Fibroblast of lung (primary cell): ENCODE results near the gene CRYAB. TPM values are rescaled to one million over a fixed set of nuclear protein-coding genes. Genes with fewer than 3 reads are reported as not detected.
"Not testable (repeated sequence)": the region's sequence is repeated elsewhere in the genome, so short reads cannot be mapped to it uniquely, and the experiment has no call there.

ENCODE experiments used
- DNase-seq, 2 donors: peaks; one replicate each; pipeline versions ENCODE4 v3.0.0 to v3.0.0-alpha.2; 2010; ENCODE audit warnings: low read depth in 2 of 2
- H2AFZ ChIP-seq: 2 replicates; pipeline ENCODE4 v1.5.1; 2012; ENCODE audit warnings: low read length, control low read depth, inconsistent platforms
- H3K27ac ChIP-seq: 2 replicates; pipeline ENCODE4 v1.5.1; 2011; ENCODE audit warnings: low read length, control low read depth; ENCODE audit not compliant: insufficient read depth
- H3K27me3 ChIP-seq: 2 replicates; pipeline ENCODE4 v1.5.1; 2011; ENCODE audit warnings: mild to moderate bottlenecking, low read length; ENCODE audit not compliant: control insufficient read depth, insufficient read depth
- H3K36me3 ChIP-seq: 2 replicates; pipeline ENCODE4 v1.5.1; 2011; ENCODE audit warnings: low read length; ENCODE audit not compliant: control insufficient read depth, insufficient read depth
- H3K4me1 ChIP-seq: 2 replicates; pipeline ENCODE4 v1.5.1; 2011; ENCODE audit warnings: low read length; ENCODE audit not compliant: control insufficient read depth, insufficient read depth; ENCODE audit errors: extremely low read depth
- H3K4me2 ChIP-seq: 2 replicates; pipeline ENCODE4 v1.5.1; 2011; ENCODE audit warnings: low read length, control low read depth; ENCODE audit not compliant: insufficient read depth; ENCODE audit errors: extremely low read depth
- H3K4me3 ChIP-seq, 4 experiments: fragments of 200-600 bp in 1 of 4; sonication (generic) in 1 of 4; replicated peaks in 1 of 4; 2 replicates each; pipeline ENCODE4 v1.5.1; 2011 to 2016; ENCODE audit warnings: low read length in 4 of 4, low read depth in 3 of 4, mild to moderate bottlenecking in 3 of 4, control low read depth in 2 of 4, inconsistent platforms in 1 of 4, mixed read lengths in 1 of 4; ENCODE audit not compliant: insufficient read depth in 1 of 4; ENCODE audit errors: control extremely low read depth in 1 of 4
- H3K79me2 ChIP-seq: 2 replicates; pipeline ENCODE4 v1.5.1; 2012; ENCODE audit warnings: mild to moderate bottlenecking, low read length, inconsistent platforms; ENCODE audit not compliant: control insufficient read depth, insufficient read depth
- H3K9ac ChIP-seq: 2 replicates; pipeline ENCODE4 v1.5.1; 2011; ENCODE audit warnings: mild to moderate bottlenecking, low read length, control low read depth; ENCODE audit not compliant: insufficient read depth
- H3K9me3 ChIP-seq: 2 replicates; pipeline ENCODE4 v1.5.1; 2012; ENCODE audit warnings: low read depth, low read length; ENCODE audit not compliant: control insufficient read depth, insufficient read depth
- H4K20me1 ChIP-seq: 2 replicates; pipeline ENCODE4 v1.5.1; 2011; ENCODE audit warnings: low read length; ENCODE audit not compliant: control insufficient read depth, insufficient read depth; ENCODE audit errors: extremely low read depth
- CTCF ChIP-seq, 2 donors: IDR thresholded peaks in 1 of 2; conservative IDR thresholded peaks in 1 of 2; 1 replicate in 1 of 2; 2 replicates in 1 of 2; pipeline ENCODE4 v1.5.1; 2011 to 2012; ENCODE audit warnings: low read length in 2 of 2, control low read depth in 1 of 2, inconsistent platforms in 1 of 2, low read depth in 1 of 2, mild to moderate bottlenecking in 1 of 2
- EZH2 ChIP-seq: IDR thresholded peaks from 2 replicates; pipeline ENCODE4 v1.5.1; 2012; ENCODE audit warnings: low read length, control low read depth, mild to moderate bottlenecking; ENCODE audit errors: missing control alignments
- polyA plus RNA-seq, 2 donors: library from polyadenylated mRNA; depleted of rRNA in 1 of 2; stranded (reverse) in 1 of 2; unstranded in 1 of 2; fragments of >200 nt; gene quantifications; 2 replicates each; pipeline ENCODE4 v1.2.1, GENCODE V29; 2011 to 2012; ENCODE audit warnings: missing spikeins in 1 of 2
- total RNA-seq: library from RNA; depleted of rRNA; stranded (reverse); fragments of >200 nt; gene quantifications from 2 replicates; pipeline ENCODE4 v1.2.1, GENCODE V29; 2014

The CRYAB gene
- total and polyA plus RNA-seq, 2 donors (not counting 1 experiment from before 2014, with no cell fraction given) = 48.1 to 51.2 TPM

GRCh38 chr11:111886844-111887243 lies 24.7 kb downstream of the CRYAB start:
- H3K9ac ChIP-seq = no peak overlapping the region
- DNase-seq = peak in 1 of 2 donors; percentile 1
- no peaks in the 10 kb centered on the region for H3K36me3 ChIP-seq
- H4K20me1 ChIP-seq = no peaks in the 10 kb centered on the region
- H3K4me1 ChIP-seq = no peaks in the 10 kb centered on the region
- H3K79me2 ChIP-seq = no peaks in the 10 kb centered on the region
- TF ChIP-seq EZH2 = no peak
- no peak for TF ChIP-seq CTCF (conservative IDR thresholded peaks at IDR 0.05 in 1 of 2, IDR thresholded peaks at IDR 0.05 in 1 of 2; ENCODE audit: low read depth in 1 of 2, low read length in 2 of 2)
- H3K27me3 ChIP-seq = no peaks in the 10 kb centered on the region
- H3K4me2 ChIP-seq = no peak overlapping the region
- no peak overlapping the region for H3K4me3 ChIP-seq
- H3K27ac ChIP-seq = no peak overlapping the region
- H2AFZ ChIP-seq = no peak overlapping the region
- H3K9me3 ChIP-seq = no peaks in the 10 kb centered on the region

- no peak overlapping the region for H3K27ac ChIP-seq
- DNase-seq = no peak
- no peak overlapping the region for H2AFZ ChIP-seq
- H3K36me3 ChIP-seq = no peaks in the 10 kb centered on the region
- H3K27me3 ChIP-seq = no peaks in the 10 kb centered on the region
- no peaks in the 10 kb centered on the region for H3K79me2 ChIP-seq
- no peak overlapping the region for H3K4me2 ChIP-seq
- H3K9me3 ChIP-seq = no peaks in the 10 kb centered on the region
- no peaks in the 10 kb centered on the region for H3K4me1 ChIP-seq
- H3K9ac ChIP-seq = no peak overlapping the region
- H3K4me3 ChIP-seq = no peak overlapping the region
- TF ChIP-seq CTCF (conservative IDR thresholded peaks at IDR 0.05 in 1 of 2, IDR thresholded peaks at IDR 0.05 in 1 of 2; ENCODE audit: low read depth in 1 of 2, low read length in 2 of 2) (no peak), EZH2 (no peak)
- no peaks in the 10 kb centered on the region for H4K20me1 ChIP-seq
Observed at GRCh38 chr11:111886032-111886431, 25.5 kb downstream of the CRYAB start.

GRCh38 chr11:111885053-111885452 lies 26.5 kb downstream of the CRYAB start:
- H3K27me3 ChIP-seq, H3K36me3 ChIP-seq, H3K4me1 ChIP-seq, H2AFZ ChIP-seq, H4K20me1 ChIP-seq, H3K4me2 ChIP-seq, H3K27ac ChIP-seq, DNase-seq, H3K4me3 ChIP-seq, H3K9ac ChIP-seq, H3K79me2 ChIP-seq, H3K9me3 ChIP-seq: not testable (repeated sequence)
